H9 (cell line): ENCODE results near the gene CEP83. TPM values are rescaled to one million over a fixed set of nuclear protein-coding genes. Genes with fewer than 3 reads are reported as not detected.

ENCODE experiments used
- DNase-seq: peaks from one replicate; pipeline ENCODE4 v3.0.0-alpha.2; 2017
- H2AFZ ChIP-seq: one replicate; pipeline ENCODE4 v1.6.1; 2013; ENCODE audit warnings: mild to moderate bottlenecking, low read length, control low read depth, moderate library complexity
- H2AK5ac ChIP-seq: 2 replicates; pipeline ENCODE4 v1.6.1; 2013; ENCODE audit warnings: low read length, control low read depth, mixed read lengths; ENCODE audit not compliant: insufficient read length
- H2BK120ac ChIP-seq: one replicate; pipeline ENCODE4 v1.6.1; 2013; ENCODE audit warnings: low read depth, mild to moderate bottlenecking, low read length, control low read depth, inconsistent platforms; ENCODE audit not compliant: poor library complexity, severe bottlenecking
- H2BK12ac ChIP-seq: 2 replicates; pipeline ENCODE4 v1.6.1; 2013; ENCODE audit warnings: low read length, control low read depth, mixed read lengths, low read depth; ENCODE audit not compliant: insufficient read length
- H2BK15ac ChIP-seq: 2 replicates; pipeline ENCODE4 v1.6.1; 2013; ENCODE audit warnings: low read depth, low read length, control low read depth
- H2BK20ac ChIP-seq: one replicate; pipeline ENCODE4 v1.6.1; 2013; ENCODE audit warnings: low read depth, mild to moderate bottlenecking, low read length, control low read depth, inconsistent platforms; ENCODE audit not compliant: poor library complexity, severe bottlenecking
- H2BK5ac ChIP-seq: 2 replicates; pipeline ENCODE4 v1.6.1; 2013; ENCODE audit warnings: low read length, control low read depth, mixed read lengths; ENCODE audit not compliant: insufficient read length
- H3K14ac ChIP-seq: 2 replicates; pipeline ENCODE4 v1.6.1; 2013; ENCODE audit warnings: low read length, control low read depth; ENCODE audit not compliant: insufficient read depth
- H3K18ac ChIP-seq: 2 replicates; pipeline ENCODE4 v1.6.1; 2013; ENCODE audit warnings: low read depth, mild to moderate bottlenecking, mixed read lengths, low read length, control low read depth; ENCODE audit not compliant: insufficient read length
- H3K23ac ChIP-seq: 2 replicates; pipeline ENCODE4 v1.6.1; 2013; ENCODE audit warnings: low read length, control low read depth, mixed read lengths, low read depth; ENCODE audit not compliant: insufficient read length
- H3K23me2 ChIP-seq: 2 replicates; pipeline ENCODE4 v1.6.1; 2013; ENCODE audit warnings: low read depth, mild to moderate bottlenecking, mixed read lengths, low read length, control low read depth; ENCODE audit not compliant: insufficient read length, poor library complexity, severe bottlenecking
- H3K27ac ChIP-seq: 2 replicates; pipeline ENCODE4 v1.5.1; 2013; ENCODE audit warnings: low read length, control low read depth, mixed read lengths, low read depth; ENCODE audit not compliant: insufficient read length
- H3K27me3 ChIP-seq: 2 replicates; pipeline ENCODE4 v1.6.1; 2013; ENCODE audit warnings: low read length, control low read depth, inconsistent platforms; ENCODE audit not compliant: insufficient read depth
- H3K4ac ChIP-seq: 2 replicates; pipeline ENCODE4 v1.6.1; 2013; ENCODE audit warnings: low read depth, mild to moderate bottlenecking, control low read depth, inconsistent platforms, low read length, moderate library complexity
- H3K4me1 ChIP-seq: 2 replicates; pipeline ENCODE4 v1.6.1; 2013; ENCODE audit warnings: low read length, control low read depth, inconsistent platforms; ENCODE audit not compliant: insufficient read depth
- H3K4me2 ChIP-seq: 2 replicates; pipeline ENCODE4 v1.6.1; 2013; ENCODE audit warnings: low read length, control low read depth, mixed read lengths; ENCODE audit not compliant: insufficient read length, insufficient read depth
- H3K56ac ChIP-seq: 2 replicates; pipeline ENCODE4 v1.6.1; 2013; ENCODE audit warnings: low read depth, mild to moderate bottlenecking, mixed read lengths, low read length, control low read depth; ENCODE audit not compliant: insufficient read length
- H3K79me1 ChIP-seq: 2 replicates; pipeline ENCODE4 v1.6.1; 2013; ENCODE audit warnings: low read depth, mild to moderate bottlenecking, moderate library complexity, low read length, control low read depth, inconsistent platforms; ENCODE audit not compliant: insufficient read depth, poor library complexity, severe bottlenecking
- H3K79me2 ChIP-seq: 2 replicates; pipeline ENCODE4 v1.6.1; 2013; ENCODE audit warnings: low read length, control low read depth, inconsistent platforms; ENCODE audit not compliant: insufficient read depth
- H3K9ac ChIP-seq: 2 replicates; pipeline ENCODE4 v1.6.1; 2013; ENCODE audit warnings: low read length, control low read depth, mixed read lengths; ENCODE audit not compliant: insufficient read length; ENCODE audit errors: extremely low read depth
- H3K9me3 ChIP-seq: one replicate; pipeline ENCODE4 v1.6.1; 2013; ENCODE audit warnings: low read depth, low read length, inconsistent platforms; ENCODE audit not compliant: control insufficient read depth
- H3T11ph ChIP-seq: one replicate; pipeline ENCODE4 v1.6.1; 2013; ENCODE audit warnings: mild to moderate bottlenecking, low read length, control low read depth, inconsistent platforms
- H4K20me1 ChIP-seq: one replicate; pipeline ENCODE4 v1.6.1; 2013; ENCODE audit not compliant: control insufficient read depth, insufficient read length, insufficient read depth
- H4K5ac ChIP-seq: 2 replicates; pipeline ENCODE4 v1.6.1; 2013; ENCODE audit warnings: low read depth, mild to moderate bottlenecking, mixed read lengths, low read length, control low read depth; ENCODE audit not compliant: insufficient read length
- H4K8ac ChIP-seq: replicated peaks from 2 replicates; pipeline ENCODE4 v1.6.1; 2013; ENCODE audit warnings: low read length, control low read depth, mixed read lengths, low read depth; ENCODE audit not compliant: insufficient read length
- H4K91ac ChIP-seq: 2 replicates; pipeline ENCODE4 v1.6.1; 2013; ENCODE audit warnings: low read depth, mild to moderate bottlenecking, moderate library complexity, mixed read lengths, low read length, control low read depth; ENCODE audit not compliant: insufficient read length
- H3K27ac Mint-ChIP-seq, 3 experiments: 2 replicates in 2 of 3; 3 replicates in 1 of 3; pipeline ENCODE4 v1.8.0; 2020 to 2021; ENCODE audit warnings: mixed read lengths in 3 of 3, mild to moderate bottlenecking in 1 of 3, moderate library complexity in 1 of 3
- H3K27me3 Mint-ChIP-seq: 2 replicates; pipeline ENCODE4 v1.8.0; 2021; ENCODE audit warnings: low read depth, mild to moderate bottlenecking, moderate library complexity, mixed read lengths
- H3K36me3 Mint-ChIP-seq, 3 experiments: 2 replicates in 2 of 3; 3 replicates in 1 of 3; pipeline ENCODE4 v1.8.0; 2020 to 2021; ENCODE audit warnings: low read depth in 3 of 3, mixed read lengths in 3 of 3; ENCODE audit not compliant: insufficient read depth in 1 of 3
- H3K4me1 Mint-ChIP-seq, 2 experiments: 2 replicates each; pipeline ENCODE4 v1.8.0; 2020; ENCODE audit warnings: mixed read lengths in 2 of 2
- H3K4me3 Mint-ChIP-seq, 2 experiments: 2 replicates in 1 of 2; 3 replicates in 1 of 2; pipeline ENCODE4 v1.8.0; 2020 to 2021; ENCODE audit warnings: mild to moderate bottlenecking in 2 of 2, mixed read lengths in 2 of 2, moderate library complexity in 1 of 2
- H3K9me3 Mint-ChIP-seq, 2 experiments: 2 replicates in 1 of 2; 3 replicates in 1 of 2; pipeline ENCODE4 v1.8.0; 2020; ENCODE audit warnings: mild to moderate bottlenecking in 2 of 2, mixed read lengths in 2 of 2, moderate library complexity in 1 of 2
- WGBS: extraction: QIAGEN DNeasy Blood & Tissue Kit; methylation state at CpG from one replicate; pipeline ENCODE4 v1.1.7; 2013; ENCODE audit warnings: missing lambda C conversion rate, low lambda C conversion rate, mixed read lengths; ENCODE audit not compliant: insufficient read length; ENCODE audit errors: extremely low coverage; 5-methylcytosine and 5-hydroxymethylcytosine counted together
- total RNA-seq: library from RNA; stranded (reverse); gene quantifications from 2 replicates; pipeline ENCODE4 v1.2.1, GENCODE V29; 2021
- TF ChIP-seq, protein P1 (sequence below): fragments of 200-600 bp; sonication (generic); conservative IDR thresholded peaks from 3 replicates; pipeline ENCODE4 v1.8.0; 2021; ENCODE audit warnings: antibody characterized with exemption, mild to moderate bottlenecking

The CEP83 gene
- total RNA-seq, 1 experiment from 2014 or later = 26.5 TPM

DNA sequence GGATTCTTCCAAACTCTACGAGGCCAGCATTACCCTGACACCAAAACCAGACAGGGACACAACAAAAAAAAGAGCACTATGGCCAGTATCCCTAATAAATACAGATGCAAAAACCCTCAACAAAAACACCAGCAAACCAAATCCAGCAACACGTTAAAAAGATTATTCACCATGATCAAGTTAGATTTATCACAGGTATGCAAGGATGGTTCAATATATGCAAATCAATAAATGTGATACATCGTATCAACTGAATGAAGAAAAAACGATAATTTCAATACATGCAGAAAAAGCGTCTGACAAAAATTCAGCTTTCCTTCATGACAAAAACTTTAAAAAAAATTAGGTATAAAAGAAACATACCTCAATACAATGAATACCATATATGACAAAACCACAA lies 99.9 kb downstream of the CEP83 start:
- DNase-seq = no peak
- Mint-ChIP-seq H3K27me3 (no peaks in the 10 kb centered on the region), H3K9me3 (peaks cover 24 to 51% of the 10 kb centered on the region in 2 experiments), H3K4me3 (no peak overlapping the region), H3K27ac (no peak overlapping the region), H3K36me3 (peaks cover 56 to 86% (median 73%) of the 10 kb centered on the region in 3 experiments), H3K4me1 (no peaks in the 10 kb centered on the region)
- H2AK5ac ChIP-seq = no peak overlapping the region
- H2BK15ac ChIP-seq = no peak overlapping the region
- H3K18ac ChIP-seq = no peak overlapping the region
- H2BK5ac ChIP-seq = no peak overlapping the region
- no peak overlapping the region for H3K9ac ChIP-seq
- H3K23ac ChIP-seq = no peak overlapping the region
- H2AFZ ChIP-seq = no peak overlapping the region
- no peak overlapping the region for H2BK12ac ChIP-seq
- H3K27me3 ChIP-seq = no peaks in the 10 kb centered on the region
- H3T11ph ChIP-seq = no peak overlapping the region
- no peaks in the 10 kb centered on the region for H3K79me2 ChIP-seq
- no peak overlapping the region for H3K4ac ChIP-seq
- no peak overlapping the region for H3K56ac ChIP-seq
- no peak overlapping the region for H2BK20ac ChIP-seq
- TF ChIP-seq, protein P1, sequence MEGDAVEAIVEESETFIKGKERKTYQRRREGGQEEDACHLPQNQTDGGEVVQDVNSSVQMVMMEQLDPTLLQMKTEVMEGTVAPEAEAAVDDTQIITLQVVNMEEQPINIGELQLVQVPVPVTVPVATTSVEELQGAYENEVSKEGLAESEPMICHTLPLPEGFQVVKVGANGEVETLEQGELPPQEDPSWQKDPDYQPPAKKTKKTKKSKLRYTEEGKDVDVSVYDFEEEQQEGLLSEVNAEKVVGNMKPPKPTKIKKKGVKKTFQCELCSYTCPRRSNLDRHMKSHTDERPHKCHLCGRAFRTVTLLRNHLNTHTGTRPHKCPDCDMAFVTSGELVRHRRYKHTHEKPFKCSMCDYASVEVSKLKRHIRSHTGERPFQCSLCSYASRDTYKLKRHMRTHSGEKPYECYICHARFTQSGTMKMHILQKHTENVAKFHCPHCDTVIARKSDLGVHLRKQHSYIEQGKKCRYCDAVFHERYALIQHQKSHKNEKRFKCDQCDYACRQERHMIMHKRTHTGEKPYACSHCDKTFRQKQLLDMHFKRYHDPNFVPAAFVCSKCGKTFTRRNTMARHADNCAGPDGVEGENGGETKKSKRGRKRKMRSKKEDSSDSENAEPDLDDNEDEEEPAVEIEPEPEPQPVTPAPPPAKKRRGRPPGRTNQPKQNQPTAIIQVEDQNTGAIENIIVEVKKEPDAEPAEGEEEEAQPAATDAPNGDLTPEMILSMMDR = no peak
- H2BK120ac ChIP-seq = no peak overlapping the region
- no peaks in the 10 kb centered on the region for H4K20me1 ChIP-seq
- H3K79me1 ChIP-seq = no peaks in the 10 kb centered on the region
- no peaks in the 10 kb centered on the region for H3K23me2 ChIP-seq
- no peak overlapping the region for H4K8ac ChIP-seq
- no peaks in the 10 kb centered on the region for H3K9me3 ChIP-seq
- H3K14ac ChIP-seq = no peak overlapping the region
- no peak overlapping the region for H4K91ac ChIP-seq
- H3K4me1 ChIP-seq = no peaks in the 10 kb centered on the region
- no CpG with 5 or more reads among the region's 5 CpGs for WGBS
- no peak overlapping the region for H4K5ac ChIP-seq
- H3K27ac ChIP-seq = no peak overlapping the region
- H3K4me2 ChIP-seq = no peak overlapping the region
